Breast epithelium (tissue), 3 donors: ENCODE measurements around the gene WARS2.

Experiments
- CTCF ChIP-seq, 3 donors: fragments of 450-650 bp; IDR thresholded peaks; one replicate each; pipeline ENCODE4 v1.5.1; 2016 to 2017; ENCODE audit warnings: antibody characterized with exemption in 3 of 3, mild to moderate bottlenecking in 3 of 3, moderate library complexity in 3 of 3
- POLR2A ChIP-seq: fragments of 450-650 bp; IDR thresholded peaks from one replicate; pipeline ENCODE4 v1.6.1; 2016; ENCODE audit warnings: antibody characterized with exemption, mild to moderate bottlenecking, moderate library complexity
- POLR2AphosphoS5 ChIP-seq, 3 donors: sonication (generic); formaldehyde crosslinking; IDR thresholded peaks; one replicate each; pipeline ENCODE4 v1.6.1; 2017; ENCODE audit warnings: antibody characterized with exemption in 3 of 3

GRCh38 chr1:119139403-119139802 is 1.1 kb downstream of the WARS2 start:
- no peak for TF ChIP-seq CTCF (IDR thresholded peaks at IDR 0.05)
- no peak for TF ChIP-seq POLR2A
- TF ChIP-seq POLR2AphosphoS5 (IDR thresholded peaks at IDR 0.05) = no peak
